Bronchial epithelial cell (primary cell): ENCODE data around the gene ARF3. TPM values are rescaled to one million over a fixed set of nuclear protein-coding genes. Genes with fewer than 3 reads are reported as not detected.

Experiments
- DNase-seq: peaks from one replicate; pipeline ENCODE4 v3.0.0-alpha.2; 2010; ENCODE audit warnings: low read depth
- FAIRE-seq: peaks from 2 replicates; lab custom pipeline; 2011; peaks lifted over from hg19 to GRCh38; lab: Jason Lieb, UNC
- H3K27me3 ChIP-seq: 2 replicates; pipeline ENCODE4 v1.5.1; 2011; ENCODE audit warnings: low read length; ENCODE audit not compliant: control insufficient read depth, insufficient read depth
- H3K36me3 ChIP-seq: 2 replicates; pipeline ENCODE4 v1.5.1; 2011; ENCODE audit warnings: low read length; ENCODE audit not compliant: control insufficient read depth, insufficient read depth
- H3K4me3 ChIP-seq: 2 replicates; pipeline ENCODE4 v1.5.1; 2011; ENCODE audit warnings: mild to moderate bottlenecking, low read depth, low read length, control low read depth
- CTCF ChIP-seq: IDR thresholded peaks from 2 replicates; pipeline ENCODE4 v1.5.1; 2011; ENCODE audit warnings: mild to moderate bottlenecking, moderate library complexity, low read length, control low read depth, inconsistent platforms; ENCODE audit not compliant: insufficient read depth, severe bottlenecking
- total RNA-seq: library from RNA; depleted of rRNA; stranded (reverse); fragments of >200 nt; gene quantifications from 2 replicates; pipeline ENCODE4 v1.2.1, GENCODE V29; 2014

ARF3 gene
- total RNA-seq, 1 donor from 2014 or later = 30.0 TPM

GRCh38 chr12:48969833-48970701 lies 12.8 kb upstream of the ARF3 start:
- Histone ChIP-seq H3K36me3 (no peaks in the 10 kb centered on the region), H3K27me3 (peaks cover 33% of the 10 kb centered on the region), H3K4me3 (peak overlapping the region; percentile 16)
- TF ChIP-seq CTCF = peak; percentile 13
- FAIRE-seq = no peak
- DNase-seq = no peak

GRCh38 chr12:48969160-48969771 lies 12.0 kb upstream of the ARF3 start:
- H3K36me3 ChIP-seq = no peaks in the 10 kb centered on the region
- FAIRE-seq = no peak
- H3K4me3 ChIP-seq = no peak overlapping the region
- TF ChIP-seq CTCF = no peak
- no peak for DNase-seq
- H3K27me3 ChIP-seq = peaks cover 31% of the 10 kb centered on the region

- DNase-seq (no peak), FAIRE-seq (no peak)
- no peaks in the 10 kb centered on the region for H3K36me3 ChIP-seq
- H3K4me3 ChIP-seq = no peak overlapping the region
- no peak for TF ChIP-seq CTCF
- peaks cover 25% of the 10 kb centered on the region for H3K27me3 ChIP-seq
Measured at GRCh38 chr12:48968467-48968866, 11.2 kb upstream of the ARF3 start.

GRCh38 chr12:48967991-48968390 lies 10.7 kb upstream of the ARF3 start:
- Histone ChIP-seq H3K36me3 (no peaks in the 10 kb centered on the region), H3K4me3 (no peak overlapping the region), H3K27me3 (peaks cover 21% of the 10 kb centered on the region)
- TF ChIP-seq CTCF = no peak
- FAIRE-seq = no peak
- DNase-seq = no peak

GRCh38 chr12:48966177-48966895 lies 9.0 kb upstream of the ARF3 start:
- no peaks in the 10 kb centered on the region for H3K36me3 ChIP-seq
- no peak overlapping the region for H3K4me3 ChIP-seq
- peaks cover 7% of the 10 kb centered on the region for H3K27me3 ChIP-seq
- no peak for TF ChIP-seq CTCF
- no peak for DNase-seq
- FAIRE-seq = no peak
